ENCODE measurements around the gene ZNF22.

Gene ZNF22

DNA sequence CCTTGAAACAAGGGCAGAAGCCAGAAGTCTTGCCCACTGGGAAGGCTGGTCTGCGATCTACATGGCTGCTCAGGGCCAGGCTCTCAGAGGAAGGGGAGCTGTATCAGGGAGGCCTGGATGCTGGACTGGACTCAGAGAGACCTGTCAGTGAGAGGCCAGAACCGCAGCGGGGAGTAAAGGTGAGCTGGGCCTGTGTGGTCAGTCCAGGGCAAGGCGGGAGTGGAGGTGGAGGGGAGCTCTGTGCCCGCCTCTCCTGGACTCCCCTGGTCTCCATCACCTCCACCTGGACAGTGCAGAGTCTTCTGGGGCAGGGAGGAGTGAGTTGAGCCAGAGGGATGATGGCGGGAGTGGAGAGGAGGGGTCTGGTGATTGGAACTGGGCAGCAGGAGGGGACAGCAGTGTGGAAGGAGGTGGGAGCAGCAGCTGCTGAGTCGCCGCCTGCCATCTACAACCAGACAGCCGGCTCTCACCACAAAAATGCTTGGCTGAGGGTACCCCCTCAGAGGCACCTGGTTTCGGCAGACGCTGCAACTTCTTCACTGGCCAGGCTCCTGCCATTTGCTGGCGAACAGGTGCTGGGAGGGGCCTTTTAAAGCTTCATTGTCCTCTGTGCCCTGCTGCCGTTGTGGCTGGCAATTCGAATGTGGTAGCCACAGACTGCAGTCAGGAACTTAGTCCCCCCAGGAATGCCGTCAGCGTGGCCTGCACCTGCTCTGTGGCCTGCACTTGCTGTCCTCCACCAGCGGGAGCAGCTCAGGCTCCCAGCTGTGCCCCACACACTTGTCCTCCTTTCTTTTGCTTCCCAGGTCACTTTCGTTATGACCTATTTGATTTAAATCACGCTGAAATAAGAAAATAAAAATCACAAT is 37.6 kb upstream of the ZNF22 start:
- Histone ChIP-seq H3K9me3 (no peaks in the 10 kb centered on the region), H3K27me3 (no peaks in the 10 kb centered on the region), H3K27ac (peak overlapping the region; percentile 71 to 83), H3K4me3 (no peak overlapping the region), H3K36me3 (no peaks in the 10 kb centered on the region), H3K4me1 (peaks cover 0 to 92% (median 73%) of the 10 kb centered on the region in 4 donors)
- peak in 1 of 2 donors; percentile 64 for DNase-seq
- TF ChIP-seq CTCF (IDR thresholded peaks at IDR 0.05), result peak in 1 of 2 experiments; percentile 19
- intact Hi-C loops (cut with DNase I; ENCODE audit: low total_unique reads), result no loop called here

GRCh38 chr10:44963772-44964633 is 36.7 kb upstream of the ZNF22 start:
- intact Hi-C loops (cut with DNase I; ENCODE audit: low total_unique reads), result no loop called here
- peak; percentile 87 to 94 for DNase-seq
- Histone ChIP-seq H3K36me3 (peaks cover 0 to under 1% (median 0%) of the 10 kb centered on the region in 3 donors), H3K27ac (peak overlapping the region; percentile 71 to 83), H3K4me3 (peak overlapping the region in 1 of 2 donors; percentile 4), H3K27me3 (no peaks in the 10 kb centered on the region), H3K4me1 (peaks cover 0 to 92% (median 74%) of the 10 kb centered on the region in 4 donors), H3K9me3 (no peaks in the 10 kb centered on the region)
- TF ChIP-seq CTCF (IDR thresholded peaks at IDR 0.05), result no peak

DNA sequence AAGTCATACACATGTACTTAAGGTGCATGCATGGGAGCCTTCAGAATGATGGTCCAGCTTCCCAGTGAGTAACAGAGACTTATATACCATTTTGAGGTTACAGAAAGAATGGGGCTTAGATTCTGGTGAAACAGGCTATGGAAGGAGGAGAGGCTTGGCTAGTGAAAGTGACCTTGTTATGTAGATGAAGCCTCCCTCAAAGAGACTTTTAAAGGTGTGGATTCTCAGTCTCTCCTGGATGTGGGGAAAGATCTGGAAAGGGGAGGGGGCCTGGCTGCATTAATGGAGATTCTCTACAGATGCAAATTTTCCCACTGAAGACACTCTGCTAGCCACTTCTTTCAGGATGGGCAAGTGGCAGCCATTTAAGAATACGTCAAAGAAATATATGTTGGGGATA is 35.6 kb upstream of the ZNF22 start:
- Histone ChIP-seq H3K4me3 (no peak overlapping the region), H3K9me3 (no peaks in the 10 kb centered on the region), H3K36me3 (peaks cover 0 to 11% (median 9%) of the 10 kb centered on the region in 3 donors), H3K4me1 (peaks cover 0 to 93% (median 73%) of the 10 kb centered on the region in 4 donors), H3K27me3 (no peaks in the 10 kb centered on the region), H3K27ac (peak overlapping the region; percentile 71 to 83)
- no peak for DNase-seq
- intact Hi-C loops (cut with DNase I; ENCODE audit: low total_unique reads), result no loop called here
- TF ChIP-seq CTCF (IDR thresholded peaks at IDR 0.05), result no peak

- no peak for TF ChIP-seq CTCF (IDR thresholded peaks at IDR 0.05)
- intact Hi-C loops (cut with DNase I; ENCODE audit: low total_unique reads), result no loop called here
- peak in 1 of 2 donors; percentile 62 for DNase-seq
- Histone ChIP-seq H3K36me3 (peaks cover 3 to 17% (median 14%) of the 10 kb centered on the region in 3 donors), H3K27ac (peak overlapping the region; percentile 71 to 83), H3K9me3 (no peaks in the 10 kb centered on the region), H3K4me3 (no peak overlapping the region), H3K27me3 (no peaks in the 10 kb centered on the region), H3K4me1 (peaks cover 0 to 87% (median 68%) of the 10 kb centered on the region in 4 donors)
These were observed 35.0 kb upstream of the ZNF22 start for GRCh38 chr10:44965651-44966097.

- intact Hi-C loops (cut with DNase I; ENCODE audit: low total_unique reads), result no loop called here
- no peak for TF ChIP-seq CTCF (IDR thresholded peaks at IDR 0.05)
- H3K27me3 ChIP-seq, result no peaks in the 10 kb centered on the region
- H3K27ac ChIP-seq, result peak overlapping the region; percentile 71 to 83
- peak in 1 of 2 donors; percentile 33 for DNase-seq
- H3K4me3 ChIP-seq, result no peak overlapping the region
- peaks cover 9 to 23% (median 20%) of the 10 kb centered on the region in 3 donors for H3K36me3 ChIP-seq
- H3K4me1 ChIP-seq, result peaks cover 0 to 81% (median 64%) of the 10 kb centered on the region in 4 donors
- H3K9me3 ChIP-seq, result no peaks in the 10 kb centered on the region
These were observed 34.5 kb upstream of the ZNF22 start for GRCh38 chr10:44966129-44966815.
